Neuronal stem cell (in vitro differentiated cells): ENCODE results near the gene GPR17.
A peak's percentile ranks its signal among the peaks of the same experiment; 100 is the strongest.

Experiments used
- DNase-seq: peaks from one replicate; pipeline ENCODE4 v3.0.0-alpha.2; 2013; ENCODE audit warnings: low spot score
- H2AFZ ChIP-seq: one replicate; pipeline ENCODE4 v1.6.1; 2013; ENCODE audit warnings: mild to moderate bottlenecking, low read length, inconsistent platforms
- H2AK5ac ChIP-seq: 2 replicates; pipeline ENCODE4 v1.6.1; 2013; ENCODE audit warnings: low read depth, mild to moderate bottlenecking, inconsistent platforms, low read length, moderate library complexity, mixed read lengths
- H2BK120ac ChIP-seq: 2 replicates; pipeline ENCODE4 v1.6.1; 2013; ENCODE audit warnings: low read depth, mild to moderate bottlenecking, inconsistent platforms, low read length, moderate library complexity, mixed read lengths
- H2BK12ac ChIP-seq: one replicate; pipeline ENCODE4 v1.6.1; 2013; ENCODE audit warnings: low read length, inconsistent platforms
- H2BK15ac ChIP-seq: 2 replicates; pipeline ENCODE4 v1.6.1; 2013; ENCODE audit warnings: mild to moderate bottlenecking, low read length, inconsistent platforms, mixed read lengths
- H2BK5ac ChIP-seq: one replicate; pipeline ENCODE4 v1.6.1; 2013; ENCODE audit warnings: inconsistent platforms, mild to moderate bottlenecking, low read length, moderate library complexity
- H3K14ac ChIP-seq: one replicate; pipeline ENCODE4 v1.6.1; 2013; ENCODE audit warnings: low read length, inconsistent platforms
- H3K18ac ChIP-seq: 2 replicates; pipeline ENCODE4 v1.6.1; 2013; ENCODE audit warnings: low read length, inconsistent platforms
- H3K23ac ChIP-seq: 2 replicates; pipeline ENCODE4 v1.6.1; 2013; ENCODE audit warnings: low read depth, mild to moderate bottlenecking, mixed read lengths, low read length, inconsistent platforms; ENCODE audit not compliant: poor library complexity
- H3K27ac ChIP-seq: replicated peaks from 3 replicates; pipeline ENCODE4 v1.5.1; 2013; ENCODE audit warnings: low read length, inconsistent platforms
- H3K27me3 ChIP-seq, 3 experiments: 2 replicates each; pipeline ENCODE4 v1.6.1; 2013; ENCODE audit warnings: low read length in 3 of 3, mild to moderate bottlenecking in 2 of 3, inconsistent platforms in 1 of 3, low read depth in 1 of 3, mixed read lengths in 1 of 3, moderate library complexity in 1 of 3; ENCODE audit not compliant: control insufficient read depth in 3 of 3, insufficient read depth in 3 of 3
- H3K36me3 ChIP-seq, 2 donors: replicated peaks in 1 of 2; 2 replicates each; pipeline ENCODE4 v1.6.1; 2013; ENCODE audit warnings: low read length in 2 of 2; ENCODE audit not compliant: control insufficient read depth in 2 of 2, insufficient read depth in 2 of 2
- H3K4ac ChIP-seq: 2 replicates; pipeline ENCODE4 v1.6.1; 2013; ENCODE audit warnings: inconsistent platforms, mild to moderate bottlenecking, low read length, moderate library complexity
- H3K4me1 ChIP-seq, 2 donors: 1 replicate in 1 of 2; 2 replicates in 1 of 2; pipeline ENCODE4 v1.6.1; 2013; ENCODE audit warnings: low read length in 2 of 2, low read depth in 1 of 2; ENCODE audit not compliant: control insufficient read depth in 2 of 2, insufficient read depth in 1 of 2
- H3K4me2 ChIP-seq: one replicate; pipeline ENCODE4 v1.6.1; 2013; ENCODE audit warnings: mild to moderate bottlenecking, low read length, inconsistent platforms; ENCODE audit not compliant: insufficient read depth, poor library complexity, severe bottlenecking
- H3K4me3 ChIP-seq, 2 donors: 2 replicates each; pipeline ENCODE4 v1.5.1; 2013; ENCODE audit warnings: low read length in 2 of 2, mild to moderate bottlenecking in 2 of 2, inconsistent platforms in 1 of 2, moderate library complexity in 1 of 2
- H3K79me1 ChIP-seq: one replicate; pipeline ENCODE4 v1.6.1; 2013; ENCODE audit warnings: low read depth, mild to moderate bottlenecking, inconsistent platforms, low read length, moderate library complexity
- H3K9ac ChIP-seq: one replicate; pipeline ENCODE4 v1.6.1; 2013; ENCODE audit warnings: mild to moderate bottlenecking, low read depth, low read length, inconsistent platforms; ENCODE audit not compliant: poor library complexity
- H3K9me3 ChIP-seq, 2 donors: replicated peaks in 1 of 2; 2 replicates each; pipeline versions ENCODE3 to v1.6.1; 2013; ENCODE audit warnings: low read length in 2 of 2, mild to moderate bottlenecking in 2 of 2, inconsistent platforms in 1 of 2, low read depth in 1 of 2, mixed read lengths in 1 of 2, moderate library complexity in 1 of 2; ENCODE audit not compliant: control insufficient read depth in 2 of 2, insufficient read depth in 1 of 2
- H4K8ac ChIP-seq: one replicate; pipeline ENCODE4 v1.6.1; 2013; ENCODE audit warnings: low read depth, mild to moderate bottlenecking, inconsistent platforms, low read length, moderate library complexity
- H4K91ac ChIP-seq: one replicate; pipeline ENCODE4 v1.6.1; 2013; ENCODE audit warnings: low read length, low read depth, mild to moderate bottlenecking, inconsistent platforms; ENCODE audit not compliant: poor library complexity
- WGBS, 2 donors: extraction: QIAGEN DNeasy Blood & Tissue Kit; methylation state at CpG; one replicate each; pipeline ENCODE4 v1.1.7; 2013; ENCODE audit warnings: missing lambda C conversion rate in 2 of 2, mixed read lengths in 1 of 2; ENCODE audit not compliant: insufficient read length in 2 of 2, insufficient replicate concordance in 1 of 2; ENCODE audit errors: extremely low coverage in 2 of 2; 5-methylcytosine and 5-hydroxymethylcytosine counted together

The GPR17 gene

DNA sequence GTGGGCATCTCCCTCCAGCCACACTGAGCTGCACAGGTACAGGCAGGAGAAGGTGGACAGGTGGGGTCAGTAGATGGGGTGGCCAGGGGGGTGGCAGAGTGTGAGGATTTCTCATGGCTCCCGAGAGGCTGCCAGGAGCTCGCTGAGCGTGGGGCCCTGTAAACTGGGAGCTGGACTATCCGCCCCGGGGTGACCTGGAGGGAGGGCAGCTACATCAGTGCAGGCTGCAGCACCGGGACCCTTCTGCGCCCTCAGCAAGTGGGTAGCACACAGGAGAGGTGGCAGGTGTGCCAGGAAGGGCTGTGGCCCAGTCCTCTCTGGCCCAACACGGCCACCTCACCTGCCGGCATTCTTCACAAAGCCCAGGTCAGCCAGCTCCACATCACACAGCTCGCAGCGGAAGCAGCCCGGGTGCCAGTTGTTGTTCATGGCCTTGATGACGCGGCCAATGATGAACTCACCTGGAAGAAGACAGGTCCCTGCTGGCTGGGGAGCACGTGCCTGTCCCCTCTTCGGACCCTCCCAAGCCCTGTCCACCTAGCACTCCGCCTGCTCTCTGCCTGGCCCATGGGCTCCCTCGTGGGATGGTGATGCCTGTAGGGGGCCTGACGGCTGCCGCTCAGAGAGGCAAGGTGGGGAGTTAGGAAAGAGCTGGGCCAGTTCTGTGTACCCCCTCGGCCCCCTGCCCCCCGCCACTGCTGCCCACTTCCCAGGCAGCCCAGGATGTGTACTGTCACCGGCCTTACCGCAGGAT, 8.3 kb downstream of the GPR17 start:
- Histone ChIP-seq H2BK12ac (peak overlapping the region; percentile 93), H2BK5ac (no peak overlapping the region), H3K14ac (peak overlapping the region; percentile 64), H3K4me3 (no peak overlapping the region), H4K91ac (peak overlapping the region; percentile 83), H2AK5ac (peak overlapping the region; percentile 99), H3K4me2 (no peak overlapping the region), H3K4me1 (peaks cover 3 to 13% of the 10 kb centered on the region in 2 donors), H3K23ac (peak overlapping the region; percentile 60), H2BK15ac (peak overlapping the region; percentile 99), H3K27ac (no peak overlapping the region), H3K9me3 (peaks cover 0 to 2% of the 10 kb centered on the region in 2 donors), H4K8ac (peak overlapping the region; percentile 45), H3K18ac (peak overlapping the region; percentile 88), H2AFZ (no peak overlapping the region), H2BK120ac (peak overlapping the region; percentile 77), H3K27me3 (peaks cover 0 to 12% (median 2%) of the 10 kb centered on the region in 3 experiments), H3K79me1 (no peaks in the 10 kb centered on the region), H3K9ac (no peak overlapping the region), H3K36me3 (no peaks in the 10 kb centered on the region), H3K4ac (peak overlapping the region; percentile 93)
- WGBS, 2 donors: no CpG with 5 or more reads among the region's 24 CpGs
- no peak for DNase-seq

DNA sequence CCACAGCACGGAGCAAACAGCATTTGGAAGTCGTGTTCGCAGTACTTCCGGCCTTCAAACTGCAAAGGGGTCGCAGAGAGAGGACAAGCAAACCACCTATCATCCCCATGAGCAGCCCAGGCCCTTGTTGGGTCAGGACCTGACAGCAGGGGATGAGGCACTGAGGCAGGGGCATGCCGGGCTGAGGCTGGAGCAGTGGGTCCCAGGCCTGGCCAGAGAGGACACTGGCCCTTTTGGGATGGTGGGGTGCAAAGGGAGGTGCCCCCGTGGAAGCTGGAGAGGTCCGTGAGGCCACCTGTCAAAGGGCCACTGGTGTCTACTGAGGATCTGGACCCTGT, 8.9 kb downstream of the GPR17 start:
- Histone ChIP-seq H2BK15ac (peak overlapping the region; percentile 99), H2AK5ac (peak overlapping the region; percentile 99), H4K91ac (peak overlapping the region; percentile 83), H3K4me3 (no peak overlapping the region), H3K4me2 (no peak overlapping the region), H2BK12ac (peak overlapping the region; percentile 93), H3K9me3 (peaks cover 0 to 2% of the 10 kb centered on the region in 2 donors), H3K14ac (peak overlapping the region; percentile 64), H2BK120ac (peak overlapping the region; percentile 77), H3K18ac (peak overlapping the region; percentile 88), H3K4ac (peak overlapping the region; percentile 93), H2BK5ac (no peak overlapping the region), H3K23ac (peak overlapping the region; percentile 60), H3K4me1 (peaks cover 3 to 13% of the 10 kb centered on the region in 2 donors), H3K9ac (no peak overlapping the region), H3K27ac (peak overlapping the region; percentile 57), H4K8ac (peak overlapping the region; percentile 45), H2AFZ (no peak overlapping the region), H3K79me1 (no peaks in the 10 kb centered on the region), H3K27me3 (peaks cover 0 to 15% (median 2%) of the 10 kb centered on the region in 3 experiments), H3K36me3 (no peaks in the 10 kb centered on the region)
- no CpG with 5 or more reads among the region's 8 CpGs for WGBS, 2 donors
- no peak for DNase-seq

DNA sequence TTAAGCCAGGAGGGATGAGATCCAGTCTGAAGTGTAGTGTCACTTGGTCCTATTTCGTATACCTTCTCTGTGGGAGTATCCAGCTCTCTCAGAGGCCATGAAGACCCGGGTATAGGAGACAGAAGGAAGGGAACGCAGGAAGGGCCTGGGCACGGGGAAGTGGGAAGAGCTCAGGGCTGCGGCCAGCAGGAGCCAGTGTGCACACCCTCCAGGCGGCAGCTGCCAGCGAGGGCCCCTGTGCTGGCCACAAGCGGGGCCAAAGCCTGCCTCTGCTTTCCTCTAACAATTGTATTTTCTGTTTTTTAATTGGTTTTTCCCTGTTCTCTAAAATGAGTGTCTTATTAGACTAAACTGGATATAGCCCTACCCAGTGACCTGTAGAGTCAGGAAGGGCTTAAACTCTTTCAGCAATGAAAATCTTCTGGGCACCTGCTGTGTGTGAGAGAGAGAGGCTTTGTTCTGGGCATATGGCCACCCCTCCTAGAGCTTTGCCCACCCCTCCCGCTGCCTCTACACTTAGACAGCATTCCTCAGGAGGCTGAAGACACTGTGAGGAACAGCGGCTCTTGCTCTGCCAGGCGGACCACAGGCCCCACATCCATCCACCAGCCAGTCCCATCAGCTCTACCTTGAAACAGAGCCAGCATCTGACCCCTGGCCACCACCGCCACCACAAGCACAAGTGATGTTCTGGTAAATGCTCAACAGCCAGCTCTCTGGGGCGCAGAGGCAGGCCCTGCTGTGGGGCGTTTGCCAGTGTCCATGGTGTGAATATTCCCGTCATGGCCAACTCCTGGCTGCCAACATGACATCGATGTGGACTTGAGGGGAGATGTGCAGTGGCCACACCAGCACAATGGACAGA, 9.5 kb downstream of the GPR17 start:
- Histone ChIP-seq H3K9me3 (peaks cover 0 to 2% of the 10 kb centered on the region in 2 donors), H3K4me1 (peaks cover 3 to 13% of the 10 kb centered on the region in 2 donors), H4K91ac (peak overlapping the region; percentile 83), H2BK5ac (no peak overlapping the region), H2AK5ac (peak overlapping the region; percentile 99), H3K14ac (no peak overlapping the region), H2BK15ac (peak overlapping the region; percentile 99), H3K4me2 (no peak overlapping the region), H4K8ac (no peak overlapping the region), H3K4me3 (no peak overlapping the region), H3K23ac (peak overlapping the region; percentile 60), H3K27ac (peak overlapping the region; percentile 57), H3K27me3 (peaks cover 0 to 19% (median 2%) of the 10 kb centered on the region in 3 experiments), H2BK12ac (peak overlapping the region; percentile 93), H2BK120ac (peak overlapping the region; percentile 77), H3K36me3 (no peaks in the 10 kb centered on the region), H3K4ac (no peak overlapping the region), H3K18ac (peak overlapping the region; percentile 88), H3K79me1 (no peaks in the 10 kb centered on the region), H3K9ac (no peak overlapping the region), H2AFZ (peak overlapping the region; percentile 28)
- no CpG with 5 or more reads among the region's 16 CpGs for WGBS, 2 donors
- DNase-seq: peak; percentile 47
